Cardiac muscle cell (in vitro differentiated cells and primary cell): Measurements from ENCODE around the gene STK17A. TPM values are rescaled to one million over a fixed set of nuclear protein-coding genes. Genes with fewer than 3 reads are reported as not detected.
A peak's percentile ranks its signal among the peaks of the same experiment; 100 is the strongest.

Experiments
- DNase-seq, 2 donors: peaks; one replicate each; pipeline versions ENCODE4 v3.0.0 to v3.0.0-alpha.2; 2010 to 2017; ENCODE audit warnings: low read depth in 1 of 2, low spot score in 1 of 2
- H3K27ac ChIP-seq: fragments of 200-600 bp; sonication (generic); 2 replicates; pipeline ENCODE4 v1.5.1; 2016
- H3K27me3 ChIP-seq: fragments of 200-600 bp; sonication (generic); 2 replicates; pipeline ENCODE4 v1.6.0; 2016; ENCODE audit warnings: control low read depth
- H3K36me3 ChIP-seq: fragments of 200-600 bp; sonication (generic); 2 replicates; pipeline ENCODE4 v1.5.1; 2016; ENCODE audit warnings: control low read depth
- H3K4me1 ChIP-seq: fragments of 200-600 bp; sonication (generic); 2 replicates; pipeline ENCODE4 v1.8.1; 2017; ENCODE audit warnings: low read depth, mild to moderate bottlenecking, mixed run types
- H3K4me3 ChIP-seq: fragments of 200-600 bp; sonication (generic); 2 replicates; pipeline ENCODE4 v1.5.1; 2016; ENCODE audit warnings: mild to moderate bottlenecking
- H3K9me3 ChIP-seq: fragments of 200-600 bp; sonication (generic); 2 replicates; pipeline ENCODE4 v1.5.1; 2017; ENCODE audit warnings: low read depth, mild to moderate bottlenecking, control low read depth
- CTCF ChIP-seq: IDR thresholded peaks from 2 replicates; pipeline ENCODE4 v1.5.1; 2012; ENCODE audit warnings: low read depth, mild to moderate bottlenecking, low read length
- polyA plus RNA-seq: library from polyadenylated mRNA; unstranded; fragments of >200 nt; fragmentation: Nextera tagmentation; extraction: Ambion mirVana; gene quantifications from 2 replicates; pipeline ENCODE4 v1.2.1, GENCODE V29; 2016
- total RNA-seq: library from RNA; depleted of rRNA; stranded (reverse); fragments of >200 nt; gene quantifications from 2 replicates; pipeline ENCODE4 v1.2.3, GENCODE V29; 2016

Gene STK17A
- total and polyA plus RNA-seq, 2 experiments from 2014 or later, result 18.0 to 30.4 TPM

GRCh38 chr7:43586251-43586900 is 3.5 kb downstream of the STK17A start:
- H3K27me3 ChIP-seq, result no peaks in the 10 kb centered on the region
- H3K4me1 ChIP-seq, result peaks cover 10% of the 10 kb centered on the region
- no peak for DNase-seq
- no peak overlapping the region for H3K27ac ChIP-seq
- no peak for TF ChIP-seq CTCF
- no peaks in the 10 kb centered on the region for H3K9me3 ChIP-seq
- no peaks in the 10 kb centered on the region for H3K36me3 ChIP-seq
- no peak overlapping the region for H3K4me3 ChIP-seq

- Histone ChIP-seq H3K27ac (no peak overlapping the region), H3K36me3 (no peaks in the 10 kb centered on the region), H3K4me3 (no peak overlapping the region), H3K9me3 (no peaks in the 10 kb centered on the region), H3K27me3 (no peaks in the 10 kb centered on the region), H3K4me1 (peaks cover 10% of the 10 kb centered on the region)
- TF ChIP-seq CTCF, result no peak
- DNase-seq, result no peak
Measured at GRCh38 chr7:43588477-43589132, 5.7 kb downstream of the STK17A start.

GRCh38 chr7:43589133-43589478 is 6.2 kb downstream of the STK17A start:
- no peak for DNase-seq
- Histone ChIP-seq H3K9me3 (no peaks in the 10 kb centered on the region), H3K27ac (no peak overlapping the region), H3K27me3 (no peaks in the 10 kb centered on the region), H3K36me3 (no peaks in the 10 kb centered on the region), H3K4me3 (no peak overlapping the region), H3K4me1 (peaks cover 10% of the 10 kb centered on the region)
- TF ChIP-seq CTCF, result no peak

- H3K4me1 ChIP-seq, result peaks cover 6% of the 10 kb centered on the region
- DNase-seq, result no peak
- H3K27ac ChIP-seq, result no peak overlapping the region
- H3K36me3 ChIP-seq, result no peaks in the 10 kb centered on the region
- no peaks in the 10 kb centered on the region for H3K27me3 ChIP-seq
- no peak overlapping the region for H3K4me3 ChIP-seq
- no peak for TF ChIP-seq CTCF
- H3K9me3 ChIP-seq, result no peaks in the 10 kb centered on the region
Measured at GRCh38 chr7:43589728-43590127, 6.8 kb downstream of the STK17A start.

- Histone ChIP-seq H3K4me1 (no peaks in the 10 kb centered on the region), H3K36me3 (peaks cover 3% of the 10 kb centered on the region), H3K9me3 (no peaks in the 10 kb centered on the region), H3K27ac (peak overlapping the region; percentile 30), H3K4me3 (no peak overlapping the region), H3K27me3 (no peaks in the 10 kb centered on the region)
- DNase-seq, result no peak
- no peak for TF ChIP-seq CTCF
Measured at GRCh38 chr7:43590862-43591557, 8.1 kb downstream of the STK17A start.
